Panc1 (cell line): ENCODE measurements around the gene LIME1. TPM values are rescaled to one million over a fixed set of nuclear protein-coding genes. Genes with fewer than 3 reads are reported as not detected.

ENCODE experiments used
- ATAC-seq: fragments of 200-7000 bp; cut with Tn5 transposase; 2 replicates; pipeline ENCODE4 v1.9.1; 2020; ENCODE audit warnings: mild to moderate bottlenecking, moderate library complexity
- BruUV-seq: library from RNA; stranded (reverse); fragments of 400-500 nt; replicated peaks from 2 replicates; lab custom pipeline; 2021; lab: Mats Ljungman, UMichigan
- CTCF ChIA-PET: fragments of 300-600 bp; sonication (Branson Sonifier 250); formaldehyde crosslinking; loops from one replicate; lab custom pipeline; 2022; ENCODE audit warnings: antibody characterized with exemption; lab: Charles Lee
- POLR2A ChIA-PET: fragments of 300-600 bp; sonication (Branson Sonifier 250); formaldehyde crosslinking; loops from one replicate; lab custom pipeline; 2022; ENCODE audit warnings: antibody characterized with exemption; lab: Charles Lee
- DNase-seq: peaks from one replicate; pipeline ENCODE4 v3.0.0-alpha.2; 2010; ENCODE audit warnings: low read depth, low spot score
- H3K27ac ChIP-seq: 2 replicates; pipeline ENCODE4 v1.5.1; 2011; ENCODE audit warnings: mild to moderate bottlenecking, low read length, inconsistent platforms
- H3K27me3 ChIP-seq: fragments of 200-500 bp; sonication (Bioruptor generic); 2 replicates; pipeline ENCODE4 v1.6.0; 2014; ENCODE audit warnings: low read length, inconsistent platforms; ENCODE audit not compliant: control insufficient read depth, insufficient read depth
- H3K36me3 ChIP-seq: fragments of 200-500 bp; sonication (Bioruptor generic); 2 replicates; pipeline ENCODE4 v1.5.1; 2014; ENCODE audit warnings: inconsistent platforms, mild to moderate bottlenecking, low read length, moderate library complexity; ENCODE audit not compliant: control insufficient read depth, insufficient read depth
- H3K4me1 ChIP-seq: 2 replicates; pipeline ENCODE4 v1.5.1; 2011; ENCODE audit warnings: inconsistent platforms, mild to moderate bottlenecking, low read length, moderate library complexity; ENCODE audit not compliant: control insufficient read depth, insufficient read depth
- H3K4me3 ChIP-seq, 2 experiments: 2 replicates each; pipeline ENCODE4 v1.5.1; 2011 to 2012; ENCODE audit warnings: low read depth in 2 of 2, low read length in 2 of 2, mild to moderate bottlenecking in 2 of 2, inconsistent platforms in 1 of 2, moderate library complexity in 1 of 2
- H3K9me3 ChIP-seq: fragments of 200-500 bp; sonication (Bioruptor generic); 2 replicates; pipeline ENCODE4 v1.5.1; 2014; ENCODE audit warnings: low read depth, mild to moderate bottlenecking, inconsistent platforms, low read length, moderate library complexity; ENCODE audit not compliant: control insufficient read depth, insufficient read depth
- CTCF ChIP-seq: fragments of 450-650 bp; IDR thresholded peaks from 2 replicates; pipeline ENCODE4 v1.5.1; 2017; ENCODE audit warnings: mild to moderate bottlenecking
- POLR2AphosphoS5 ChIP-seq: IDR thresholded peaks from 2 replicates; pipeline ENCODE4 v1.6.1; 2012; ENCODE audit warnings: mild to moderate bottlenecking, low read depth, low read length, moderate library complexity
- REST ChIP-seq, 2 experiments: IDR thresholded peaks; 2 replicates each; pipeline ENCODE4 v1.6.1; 2011 to 2012; ENCODE audit warnings: low read depth in 2 of 2, control low read depth in 1 of 2, low read length in 1 of 2, mild to moderate bottlenecking in 1 of 2, moderate library complexity in 1 of 2; ENCODE audit not compliant: insufficient read depth in 1 of 2
- SIN3A ChIP-seq: IDR thresholded peaks from 2 replicates; pipeline ENCODE4 v1.6.1; 2012; ENCODE audit warnings: low read depth, mild to moderate bottlenecking, low read length, moderate library complexity, borderline replicate concordance; ENCODE audit not compliant: insufficient read depth
- TCF7L2 ChIP-seq: IDR thresholded peaks from 2 replicates; pipeline ENCODE4 v1.6.1; 2011; ENCODE audit warnings: mild to moderate bottlenecking, low read depth, low read length, inconsistent platforms
- in situ Hi-C: cut with HindIII; loops from 2 replicates; pipeline ENCODE4 v1.10.0; 2016; ENCODE audit warnings: low sequenced_read_pairs, low pct_unique_long_range_greater_than_20kb
- intact Hi-C: fragments of 100-400 bp; cut with micrococcal nuclease; formaldehyde crosslinking; loops from one replicate; pipeline ENCODE4 v1.10.0; 2022; ENCODE audit not compliant: unreplicated experiment
- total RNA-seq: library from RNA; stranded (reverse); gene quantifications from one replicate; pipeline ENCODE4 v1.2.1, GENCODE V29; 2021; ENCODE audit not compliant: unreplicated experiment

Gene LIME1
- total RNA-seq, 1 experiment from 2014 or later: 15.2 TPM

GRCh38 chr20:63743210-63743970, 6.9 kb downstream of the LIME1 start:
- TF ChIP-seq CTCF (no peak), SIN3A (no peak), TCF7L2 (no peak), POLR2AphosphoS5 (no peak), REST (IDR thresholded peaks at IDR 0.05; ENCODE audit: insufficient read depth in 1 of 2, low read depth in 2 of 2, low read length in 1 of 2) (no peak)
- DNase-seq (no peak), ATAC-seq (no peak)
- Histone ChIP-seq H3K27ac (no peak overlapping the region), H3K36me3 (no peaks in the 10 kb centered on the region; the same call in 1 of the 2 replicates), H3K27me3 (no peaks in the 10 kb centered on the region), H3K9me3 (no peaks in the 10 kb centered on the region), H3K4me3 (no peak overlapping the region), H3K4me1 (peaks cover 22% of the 10 kb centered on the region)
- BruUV-seq: TSS peak; percentile 78
- in situ Hi-C loops (no loop called here), intact Hi-C loops (no loop called here)
- POLR2A ChIA-PET: interaction anchor here (0.6 kb wide), 1 partner anchor 44 kb away, joined by 3 read pairs; no protein-coding TSS in a partner anchor
- CTCF ChIA-PET: no interaction called here

DNA sequence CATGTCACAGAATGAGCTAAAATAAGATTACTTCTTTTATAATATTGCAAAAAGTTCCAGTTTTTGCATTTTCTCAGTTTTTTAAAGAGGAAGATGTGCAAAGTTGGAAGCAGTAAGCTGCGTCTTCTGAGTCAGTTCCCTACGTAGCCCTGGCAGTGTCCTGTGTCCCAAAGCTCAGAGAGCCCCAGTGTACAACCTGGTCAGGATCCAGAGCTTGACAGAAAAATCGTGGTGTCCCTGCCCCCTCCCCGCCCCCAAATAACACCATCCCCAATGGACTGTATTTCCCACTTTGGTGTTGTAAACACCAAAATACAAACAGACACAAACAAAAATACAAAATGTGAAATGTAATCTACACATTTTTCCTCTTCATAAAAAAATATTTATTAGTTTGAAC, 7.7 kb downstream of the LIME1 start:
- TF ChIP-seq SIN3A: no peak
- TF ChIP-seq TCF7L2: no peak
- no peak for TF ChIP-seq CTCF
- TF ChIP-seq REST (IDR thresholded peaks at IDR 0.05; ENCODE audit: insufficient read depth in 1 of 2, low read depth in 2 of 2, low read length in 1 of 2): no peak
- no peak for TF ChIP-seq POLR2AphosphoS5
- no peak overlapping the region for H3K27ac ChIP-seq
- ChIA-PET CTCF (no interaction called here), POLR2A (interaction anchor here (0.6 kb wide), 1 partner anchor 45 kb away, joined by 3 read pairs; no protein-coding TSS in a partner anchor)
- no peaks in the 10 kb centered on the region for H3K9me3 ChIP-seq
- H3K27me3 ChIP-seq: no peaks in the 10 kb centered on the region
- no peak overlapping the region for H3K4me3 ChIP-seq
- ATAC-seq (no peak), DNase-seq (no peak)
- in situ Hi-C loops: no loop called here
- intact Hi-C loops: no loop called here
- no TSS peak for BruUV-seq
- H3K36me3 ChIP-seq: no peaks in the 10 kb centered on the region; the same call in 1 of the 2 replicates
- peaks cover 16% of the 10 kb centered on the region for H3K4me1 ChIP-seq
